ENCODE results near the gene ECSIT.
"Not testable (repeated sequence)": the region's sequence is repeated elsewhere in the genome, so short reads cannot be mapped to it uniquely, and the experiment has no call there.

ECSIT gene

GRCh38 chr19:11499220-11499726 lies 29.7 kb downstream of the ECSIT start:
- DNase-seq = no peak

- DNase-seq = no peak
Observed at GRCh38 chr19:11496391-11497163, 32.4 kb downstream of the ECSIT start.

GRCh38 chr19:11495885-11496284 lies 33.0 kb downstream of the ECSIT start:
- DNase-seq = no peak

- DNase-seq = no peak
Observed at GRCh38 chr19:11495481-11495880, 33.5 kb downstream of the ECSIT start.

GRCh38 chr19:11494634-11495285 lies 34.2 kb downstream of the ECSIT start:
- no peak for DNase-seq

GRCh38 chr19:11489378-11489777 lies 39.6 kb downstream of the ECSIT start:
- no peak for DNase-seq

- no peak for DNase-seq
Observed at GRCh38 chr19:11486661-11487503, 42.1 kb downstream of the ECSIT start.

- DNase-seq = no peak
Observed at GRCh38 chr19:11485245-11485837, 43.6 kb downstream of the ECSIT start.

- no peak for DNase-seq
Observed at GRCh38 chr19:11483366-11484111, 45.4 kb downstream of the ECSIT start.

GRCh38 chr19:11482384-11483050 lies 46.4 kb downstream of the ECSIT start:
- DNase-seq = peak; percentile 83

- peak; percentile 98 for DNase-seq
Observed at GRCh38 chr19:11481534-11482383, 47.2 kb downstream of the ECSIT start.

- peak; percentile 39 for DNase-seq
Observed at GRCh38 chr19:11480715-11481533, 48.0 kb downstream of the ECSIT start, which contains the start of gene ELAVL3. TSS of gene ELAVL3 (minus strand) at chr19:11481046. CDS start at chr19:11480608, 438 bp downstream.

- DNase-seq = peak; percentile 21
Observed at GRCh38 chr19:11479898-11480714, 48.8 kb downstream of the ECSIT start.

- DNase-seq = peak; percentile 64
Observed at GRCh38 chr19:11479090-11479897, 49.6 kb downstream of the ECSIT start.

- DNase-seq = no peak
Observed at GRCh38 chr19:11478167-11479089, 50.5 kb downstream of the ECSIT start.

- DNase-seq = no peak
Observed at GRCh38 chr19:11475861-11476260, 53.1 kb downstream of the ECSIT start.

GRCh38 chr19:11475343-11475742 lies 53.6 kb downstream of the ECSIT start:
- DNase-seq = not testable (repeated sequence)

All from DMS79 (cell line).